Amygdala (tissue), 56 donors: Measurements from ENCODE around the gene HIVEP3.

Source experiments
- DNase-seq, 56 donors: peaks; one replicate each; lab custom pipeline; 2025; lab: John Stamatoyannopoulos, UW

Gene HIVEP3

GRCh38 chr1:41876576-41877445 lies 41.9 kb downstream of the HIVEP3 start:
- DNase-seq = peak in 1 of 56 donors; percentile 23

- DNase-seq = no peak
These were observed 43.2 kb downstream of the HIVEP3 start for GRCh38 chr1:41875487-41875886.

GRCh38 chr1:41874903-41875411 lies 43.8 kb downstream of the HIVEP3 start:
- DNase-seq = peak in 3 of 56 donors; percentile 7 to 28 (median 24)

- DNase-seq = no peak
These were observed 44.5 kb downstream of the HIVEP3 start for GRCh38 chr1:41874151-41874719.

- DNase-seq = no peak
These were observed 46.6 kb downstream of the HIVEP3 start for GRCh38 chr1:41872074-41872473.

- DNase-seq = no peak
These were observed 48.6 kb downstream of the HIVEP3 start for GRCh38 chr1:41870076-41870562.

- DNase-seq = no peak
These were observed 50.3 kb downstream of the HIVEP3 start for GRCh38 chr1:41868241-41868998.

- no peak for DNase-seq
These were observed 52.4 kb downstream of the HIVEP3 start for GRCh38 chr1:41866285-41866684.

GRCh38 chr1:41864471-41865040 lies 54.2 kb downstream of the HIVEP3 start:
- DNase-seq = no peak

- DNase-seq = no peak
These were observed 55.0 kb downstream of the HIVEP3 start for GRCh38 chr1:41863718-41864117.

GRCh38 chr1:41862384-41863221 lies 56.1 kb downstream of the HIVEP3 start:
- peak in 12 of 56 donors; percentile 12 to 63 (median 32) for DNase-seq

- DNase-seq = peak in 3 of 56 donors; percentile 10 to 18 (median 11)
These were observed 57.0 kb downstream of the HIVEP3 start for GRCh38 chr1:41861535-41862383.

GRCh38 chr1:41860771-41861170 lies 58.0 kb downstream of the HIVEP3 start:
- DNase-seq = no peak

- no peak for DNase-seq
These were observed 58.5 kb downstream of the HIVEP3 start for GRCh38 chr1:41860214-41860613.

- DNase-seq = no peak
These were observed 59.0 kb downstream of the HIVEP3 start for GRCh38 chr1:41859686-41860085.

GRCh38 chr1:41856944-41857285 lies 61.8 kb downstream of the HIVEP3 start:
- DNase-seq = peak in 1 of 56 donors; percentile 11

- DNase-seq = no peak
These were observed 62.4 kb downstream of the HIVEP3 start for GRCh38 chr1:41856151-41856943.

- no peak for DNase-seq
These were observed 63.0 kb downstream of the HIVEP3 start for GRCh38 chr1:41855713-41856112.
